HG02938 (cell line): ENCODE results near the gene MET.

ENCODE experiments used
- ATAC-seq: cut with Tn5 transposase; IDR thresholded peaks from one replicate; pipeline ENCODE4 v1.9.1; 2021; ENCODE audit warnings: mild to moderate bottlenecking, moderate library complexity; ENCODE audit not compliant: unreplicated experiment

MET gene

GRCh38 chr7:116842371-116842770, 170.4 kb downstream of the MET start:
- ATAC-seq: no peak

- ATAC-seq: no peak
Observed at GRCh38 chr7:116843378-116843777, 171.4 kb downstream of the MET start.
